ENCODE measurements around the gene CAVIN2. TPM values are rescaled to one million over a fixed set of nuclear protein-coding genes. Genes with fewer than 3 reads are reported as not detected.

CAVIN2 gene
- total RNA-seq, 1 donor from 2014 or later = 93.9 TPM

- Histone ChIP-seq H3K27ac (replicated peaks) (peak overlapping the region; percentile 91), H3K36me3 (no peaks in the 10 kb centered on the region), H3K4me3 (no peak overlapping the region), H3K4me1 (peaks cover 72% of the 10 kb centered on the region), H3K27me3 (ENCODE audit: low read depth) (no peaks in the 10 kb centered on the region), H3K9me3 (replicated peaks) (peaks cover 8% of the 10 kb centered on the region)
- DNase-seq = no peak
- intact Hi-C loops (cut with micrococcal nuclease) = no loop called here
- no peak for TF ChIP-seq CTCF (IDR thresholded peaks at IDR 0.05; ENCODE audit: borderline replicate concordance)
Measured at GRCh38 chr2:191864628-191865374, 17.9 kb upstream of the CAVIN2 start.

DNA sequence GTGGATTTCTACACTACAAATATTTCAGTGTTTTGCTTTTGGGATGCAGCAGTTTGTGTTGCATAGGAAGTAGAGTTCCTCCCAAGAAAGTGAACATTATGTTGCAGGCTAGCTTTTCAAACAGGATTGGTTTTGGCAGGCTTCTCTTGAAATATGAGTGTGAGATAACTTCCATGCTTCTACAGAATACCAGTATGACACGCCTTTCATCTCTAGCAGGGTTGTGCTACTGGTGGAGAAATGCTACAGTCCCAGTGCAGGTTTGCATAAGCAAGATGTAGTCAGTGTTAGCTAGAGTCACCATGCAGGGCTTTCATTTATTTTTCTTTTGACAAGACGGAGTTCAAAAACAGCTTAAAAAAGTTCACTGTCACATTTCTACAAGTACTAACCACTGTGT is 17.1 kb upstream of the CAVIN2 start:
- no peaks in the 10 kb centered on the region for H3K36me3 ChIP-seq
- no peak for TF ChIP-seq CTCF (IDR thresholded peaks at IDR 0.05; ENCODE audit: borderline replicate concordance)
- H3K4me3 ChIP-seq = no peak overlapping the region
- intact Hi-C loops (cut with micrococcal nuclease) = no loop called here
- DNase-seq = no peak
- no peaks in the 10 kb centered on the region for H3K27me3 ChIP-seq (ENCODE audit: low read depth)
- peak overlapping the region; percentile 91 for H3K27ac ChIP-seq (replicated peaks)
- H3K4me1 ChIP-seq = peaks cover 64% of the 10 kb centered on the region
- H3K9me3 ChIP-seq (replicated peaks) = peaks cover 12% of the 10 kb centered on the region

DNA sequence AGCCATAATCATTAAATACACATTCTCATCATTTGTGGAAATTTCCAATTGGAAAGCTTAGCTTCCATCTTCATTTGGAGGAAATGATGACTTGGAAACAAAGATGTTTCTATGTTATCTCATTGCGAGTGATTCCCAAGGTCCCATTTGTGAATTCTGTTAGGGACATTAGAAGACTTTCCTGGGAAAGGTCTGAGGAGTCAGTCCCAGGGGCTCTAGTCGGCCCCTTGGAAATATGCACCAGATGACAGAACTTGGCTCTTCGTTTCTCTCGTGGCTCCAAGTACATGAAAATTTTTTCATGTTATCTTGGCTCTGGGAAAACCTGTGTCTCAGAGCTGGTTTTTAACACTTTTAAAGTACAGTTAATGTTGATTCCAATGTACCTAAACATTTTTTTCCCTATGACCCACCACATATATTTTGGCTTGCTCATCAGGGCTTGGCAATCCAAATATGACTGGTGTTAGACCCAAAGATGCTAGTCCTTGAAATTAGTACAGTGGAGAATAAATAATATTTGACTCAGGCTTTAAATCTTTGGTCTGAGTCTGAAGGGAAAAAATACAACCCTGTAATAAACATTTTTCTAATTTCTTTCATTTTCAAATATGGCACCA is 15.4 kb upstream of the CAVIN2 start:
- Histone ChIP-seq H3K9me3 (replicated peaks) (peaks cover 18% of the 10 kb centered on the region), H3K27me3 (ENCODE audit: low read depth) (no peaks in the 10 kb centered on the region), H3K4me1 (peaks cover 58% of the 10 kb centered on the region), H3K36me3 (no peaks in the 10 kb centered on the region), H3K4me3 (no peak overlapping the region), H3K27ac (replicated peaks) (peak overlapping the region; percentile 91)
- DNase-seq = no peak
- intact Hi-C loops (cut with micrococcal nuclease) = no loop called here
- no peak for TF ChIP-seq CTCF (IDR thresholded peaks at IDR 0.05; ENCODE audit: borderline replicate concordance)

GRCh38 chr2:191860760-191861466 is 14.0 kb upstream of the CAVIN2 start:
- Histone ChIP-seq H3K36me3 (no peaks in the 10 kb centered on the region), H3K4me3 (no peak overlapping the region), H3K9me3 (replicated peaks) (peaks cover 18% of the 10 kb centered on the region), H3K27ac (replicated peaks) (peak overlapping the region; percentile 91), H3K4me1 (peaks cover 52% of the 10 kb centered on the region), H3K27me3 (ENCODE audit: low read depth) (no peaks in the 10 kb centered on the region)
- no peak for DNase-seq
- TF ChIP-seq CTCF (IDR thresholded peaks at IDR 0.05; ENCODE audit: borderline replicate concordance) = no peak
- intact Hi-C loops (cut with micrococcal nuclease) = no loop called here

DNA sequence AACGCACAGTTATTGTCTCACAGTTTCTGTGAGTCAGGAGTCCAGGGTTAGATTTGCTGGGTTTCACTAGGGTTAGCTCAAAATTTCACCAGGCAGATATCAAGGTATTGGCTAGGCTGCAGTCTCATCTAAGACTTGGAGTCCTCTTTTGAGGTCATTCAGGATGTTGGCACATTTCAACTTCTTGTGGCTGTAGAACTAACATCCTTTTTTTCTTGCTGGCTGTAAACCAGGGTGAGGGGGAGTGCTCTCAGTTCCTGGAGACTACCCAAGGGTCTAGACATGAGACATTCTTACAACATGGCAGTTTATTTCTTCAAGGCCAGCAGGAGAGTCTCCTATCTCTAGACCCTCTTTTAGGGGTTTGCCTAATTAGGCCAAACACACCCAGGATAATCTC is 12.8 kb upstream of the CAVIN2 start:
- Histone ChIP-seq H3K4me3 (no peak overlapping the region), H3K27me3 (ENCODE audit: low read depth) (no peaks in the 10 kb centered on the region), H3K4me1 (peaks cover 52% of the 10 kb centered on the region), H3K27ac (replicated peaks) (no peak overlapping the region), H3K9me3 (replicated peaks) (peaks cover 18% of the 10 kb centered on the region), H3K36me3 (no peaks in the 10 kb centered on the region)
- TF ChIP-seq CTCF (IDR thresholded peaks at IDR 0.05; ENCODE audit: borderline replicate concordance) = no peak
- intact Hi-C loops (cut with micrococcal nuclease) = no loop called here
- no peak for DNase-seq

Data from left ventricle myocardium inferior (tissue), 1 donor.